CD4-positive, alpha-beta T cell treated with Interleukin-21 for 1 hour (primary cell): ENCODE data around the gene COX19.

Source experiments
- DNase-seq: peaks from one replicate; pipeline ENCODE4 v3.0.0-alpha.2; 2020

COX19 gene

GRCh38 chr7:990933-991728, 15.8 kb upstream of the COX19 start:
- DNase-seq = no peak

GRCh38 chr7:990352-990932, 15.1 kb upstream of the COX19 start:
- no peak for DNase-seq

- no peak for DNase-seq
Measured at GRCh38 chr7:988963-989529, 13.7 kb upstream of the COX19 start.

- DNase-seq = no peak
Measured at GRCh38 chr7:988426-988911, 13.1 kb upstream of the COX19 start.

- no peak for DNase-seq
Measured at GRCh38 chr7:987909-988308, 12.6 kb upstream of the COX19 start.

GRCh38 chr7:986766-987751, 11.7 kb upstream of the COX19 start:
- no peak for DNase-seq

GRCh38 chr7:985915-986741, 10.8 kb upstream of the COX19 start:
- no peak for DNase-seq

GRCh38 chr7:985127-985416, 9.7 kb upstream of the COX19 start:
- DNase-seq = no peak

GRCh38 chr7:984361-985126, 9.2 kb upstream of the COX19 start:
- no peak for DNase-seq

- no peak for DNase-seq
Measured at GRCh38 chr7:983616-984071, 8.3 kb upstream of the COX19 start.

- DNase-seq = no peak
Measured at GRCh38 chr7:983004-983615, 7.8 kb upstream of the COX19 start, which contains the start of gene CYP2W1. Gene CYP2W1 (plus strand): TSS chr7:983181. CDS start chr7:983212, 31 bp downstream.

GRCh38 chr7:982511-983003, 7.2 kb upstream of the COX19 start:
- no peak for DNase-seq

- no peak for DNase-seq
Measured at GRCh38 chr7:981793-982510, 6.6 kb upstream of the COX19 start.

- DNase-seq = no peak
Measured at GRCh38 chr7:979886-980571, 4.7 kb upstream of the COX19 start.

- no peak for DNase-seq
Measured at GRCh38 chr7:979151-979550, 3.8 kb upstream of the COX19 start.

- no peak for DNase-seq
Measured at GRCh38 chr7:978416-979091, 3.2 kb upstream of the COX19 start.

GRCh38 chr7:978049-978346, 2.6 kb upstream of the COX19 start:
- no peak for DNase-seq

- DNase-seq = no peak
Measured at GRCh38 chr7:977326-978048, 2.1 kb upstream of the COX19 start.
